HG03175 (cell line): ENCODE data around the gene MAP4.
A peak's percentile ranks its signal among the peaks of the same experiment; 100 is the strongest.
"Not testable (repeated sequence)": the region's sequence is repeated elsewhere in the genome, so short reads cannot be mapped to it uniquely, and the experiment has no call there.

Experiments
- ATAC-seq: cut with Tn5 transposase; IDR thresholded peaks from one replicate; pipeline ENCODE4 v1.9.1; 2021; ENCODE audit warnings: mild to moderate bottlenecking, moderate library complexity; ENCODE audit not compliant: unreplicated experiment

The MAP4 gene

DNA sequence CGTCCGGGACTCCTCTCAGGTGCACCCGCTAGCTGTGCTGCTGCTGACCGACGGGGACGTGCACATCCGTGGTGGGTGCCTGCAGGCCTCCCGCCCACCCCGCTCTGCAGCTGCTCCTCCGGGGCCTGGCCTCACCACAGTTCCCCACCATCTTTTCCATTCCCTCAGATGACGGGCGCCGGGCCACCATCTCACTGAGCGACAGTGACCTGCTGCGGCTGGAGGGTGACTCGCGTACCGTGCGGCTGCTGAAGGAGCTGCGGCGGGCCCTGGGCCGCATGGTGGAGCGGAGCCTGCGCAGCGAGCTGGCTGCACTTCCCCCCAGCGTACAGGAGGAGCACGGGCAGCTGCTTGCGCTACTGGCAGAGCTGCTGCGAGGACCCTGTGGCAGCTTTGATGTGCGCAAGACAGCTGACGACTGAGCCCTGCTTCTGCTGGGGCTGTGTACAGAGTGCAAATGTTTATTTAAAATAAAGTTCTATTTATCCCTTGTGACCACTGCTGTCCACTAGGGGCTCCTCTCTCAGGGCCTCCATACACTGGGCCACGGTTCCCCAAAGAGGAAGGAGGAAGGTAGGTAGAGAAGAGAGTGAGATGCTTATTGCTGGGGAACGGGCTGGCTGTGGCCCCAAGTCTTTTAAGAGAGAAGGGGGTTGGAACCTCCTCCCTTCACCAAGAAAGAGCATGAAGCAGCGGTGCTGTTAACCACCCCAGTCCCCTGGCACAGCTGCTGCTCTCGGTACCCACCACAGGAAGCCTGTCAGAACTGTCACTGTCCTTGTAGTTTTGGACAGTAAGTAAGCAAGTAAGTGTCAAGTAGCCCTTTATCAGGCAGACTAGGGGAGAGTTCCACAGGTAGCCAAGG is 166.3 kb downstream of the MAP4 start:
- ATAC-seq = no peak

- ATAC-seq = no peak
Observed at GRCh38 chr3:47849186-47849698, 167.0 kb downstream of the MAP4 start.

DNA sequence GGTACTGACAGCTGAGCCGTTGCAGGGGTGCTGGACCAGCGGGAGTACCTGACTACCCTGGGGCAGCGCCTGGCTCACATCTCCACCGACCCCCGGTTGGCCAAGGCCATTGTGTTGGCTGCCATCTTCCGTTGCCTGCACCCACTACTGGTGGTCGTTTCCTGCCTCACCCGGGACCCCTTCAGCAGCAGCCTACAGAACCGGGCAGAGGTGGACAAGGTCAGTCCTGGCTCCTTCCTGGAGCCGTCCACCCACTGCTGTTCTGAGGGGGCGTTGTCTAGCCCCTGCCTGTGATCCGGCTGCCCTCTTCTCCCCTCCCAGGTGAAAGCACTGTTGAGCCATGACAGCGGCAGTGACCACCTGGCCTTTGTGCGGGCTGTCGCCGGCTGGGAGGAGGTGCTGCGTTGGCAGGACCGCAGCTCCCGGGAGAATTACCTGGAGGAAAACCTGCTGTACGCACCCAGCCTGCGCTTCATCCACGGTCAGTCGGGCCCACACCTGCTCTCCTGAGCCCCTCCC is 167.6 kb downstream of the MAP4 start:
- no peak for ATAC-seq

DNA sequence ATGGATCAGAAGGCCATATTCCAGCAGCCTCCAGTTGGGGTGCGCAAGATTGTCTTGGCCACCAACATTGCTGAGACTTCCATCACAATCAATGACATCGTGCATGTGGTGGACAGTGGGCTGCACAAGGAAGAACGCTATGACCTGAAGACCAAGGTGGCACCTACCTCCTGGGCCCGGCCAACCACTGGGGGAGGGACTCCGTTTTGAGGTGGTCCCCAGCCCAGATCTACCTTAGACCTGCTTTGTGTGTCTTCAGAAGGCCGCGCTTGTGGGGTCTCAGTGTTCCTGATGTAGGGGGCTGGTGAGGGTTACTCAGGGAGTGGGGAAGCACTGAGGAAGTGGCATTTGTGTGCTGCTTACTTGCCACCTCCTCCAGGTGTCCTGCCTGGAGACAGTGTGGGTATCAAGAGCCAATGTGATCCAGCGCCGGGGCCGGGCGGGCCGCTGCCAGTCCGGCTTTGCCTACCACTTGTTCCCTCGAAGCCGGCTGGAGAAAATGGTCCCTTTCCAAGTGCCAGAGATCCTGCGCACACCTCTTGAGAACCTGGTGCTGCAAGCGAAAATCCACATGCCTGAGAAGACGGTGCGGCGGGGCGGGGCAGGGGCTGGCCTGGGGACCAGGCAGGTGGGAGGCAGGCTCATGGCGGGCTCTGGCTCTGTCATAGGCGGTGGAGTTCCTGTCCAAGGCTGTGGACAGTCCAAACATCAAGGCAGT is 168.3 kb downstream of the MAP4 start:
- ATAC-seq = no peak

DNA sequence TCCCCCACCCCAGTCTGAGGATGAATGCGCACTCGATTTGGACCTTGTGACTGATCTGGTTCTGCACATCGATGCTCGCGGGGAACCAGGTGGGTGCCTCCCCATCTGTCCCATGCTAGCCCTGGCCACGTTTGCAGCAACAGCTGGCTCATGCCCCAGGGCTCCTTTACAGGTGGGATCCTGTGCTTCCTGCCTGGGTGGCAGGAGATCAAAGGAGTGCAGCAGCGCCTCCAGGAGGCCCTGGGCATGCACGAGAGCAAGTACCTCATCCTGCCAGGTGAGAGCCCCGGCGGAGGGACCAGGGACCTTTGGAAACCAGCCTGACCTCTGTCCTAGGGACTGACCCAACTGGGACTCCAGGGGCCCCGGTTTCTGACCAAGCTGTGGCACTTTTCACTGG is 169.0 kb downstream of the MAP4 start:
- no peak for ATAC-seq

- no peak for ATAC-seq
Observed at GRCh38 chr3:47846880-47847248, 169.4 kb downstream of the MAP4 start.

- ATAC-seq = no peak
Observed at GRCh38 chr3:47846186-47846879, 169.9 kb downstream of the MAP4 start.

GRCh38 chr3:47841786-47842349 is 174.3 kb downstream of the MAP4 start:
- no peak for ATAC-seq

DNA sequence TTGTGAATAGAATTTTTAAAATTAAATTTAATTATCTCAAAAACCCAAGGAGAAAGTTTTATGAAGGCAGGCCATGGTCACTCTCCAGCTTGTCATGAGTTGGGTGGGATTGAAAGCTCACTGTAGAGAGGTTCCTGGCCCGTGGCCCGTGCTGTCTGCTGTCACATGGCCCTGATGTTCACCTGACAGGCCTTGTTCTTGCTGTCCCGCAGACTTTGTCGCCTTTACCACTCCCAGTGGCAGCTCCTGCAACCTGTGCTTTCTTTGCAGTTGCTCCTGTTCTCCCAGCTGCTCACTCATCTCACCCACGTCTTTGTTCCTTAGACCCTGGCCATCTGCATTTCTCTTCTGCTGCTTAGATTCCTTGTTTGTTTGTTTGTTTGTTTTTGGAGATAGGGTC is 177.7 kb downstream of the MAP4 start:
- no peak for ATAC-seq

DNA sequence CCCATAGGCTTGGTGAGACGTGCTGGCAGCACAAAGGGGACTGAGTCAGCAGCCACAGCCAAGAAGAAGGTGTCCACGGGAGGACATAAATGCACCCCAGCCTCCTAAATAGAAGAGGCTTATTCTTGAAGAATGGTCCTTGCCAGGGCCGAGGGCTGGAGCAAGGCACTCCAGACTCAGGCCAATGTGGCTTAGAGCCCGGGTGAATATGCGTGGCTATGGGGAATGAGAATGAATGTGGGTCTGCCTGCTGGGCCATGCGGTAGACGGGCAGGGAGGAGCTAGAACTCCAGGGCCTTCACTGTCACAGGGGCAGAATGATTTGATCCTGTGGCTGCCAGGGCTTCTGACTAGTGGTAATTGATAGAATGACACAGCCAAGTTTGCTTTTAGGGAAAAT is 179.2 kb downstream of the MAP4 start:
- ATAC-seq = no peak

DNA sequence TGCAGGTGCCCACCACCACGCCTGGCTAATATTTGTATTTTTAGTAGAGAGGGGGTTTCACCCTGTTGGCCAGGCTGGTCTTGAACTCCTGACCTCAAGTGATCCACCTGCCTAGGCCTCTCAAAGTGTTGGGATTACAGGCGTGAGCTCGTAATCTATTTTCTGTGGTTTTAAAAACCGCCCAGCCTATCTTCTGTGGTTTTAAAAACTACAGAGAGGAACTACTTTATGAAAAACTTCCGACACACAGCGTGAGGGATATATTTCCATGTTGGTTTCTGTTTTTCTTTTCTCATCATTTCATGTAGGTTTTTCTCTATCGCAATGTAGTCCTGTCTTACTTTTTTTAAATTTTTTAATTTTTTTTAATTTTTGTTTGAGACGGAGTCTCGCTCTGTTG is 186.7 kb downstream of the MAP4 start:
- not testable (repeated sequence) for ATAC-seq

DNA sequence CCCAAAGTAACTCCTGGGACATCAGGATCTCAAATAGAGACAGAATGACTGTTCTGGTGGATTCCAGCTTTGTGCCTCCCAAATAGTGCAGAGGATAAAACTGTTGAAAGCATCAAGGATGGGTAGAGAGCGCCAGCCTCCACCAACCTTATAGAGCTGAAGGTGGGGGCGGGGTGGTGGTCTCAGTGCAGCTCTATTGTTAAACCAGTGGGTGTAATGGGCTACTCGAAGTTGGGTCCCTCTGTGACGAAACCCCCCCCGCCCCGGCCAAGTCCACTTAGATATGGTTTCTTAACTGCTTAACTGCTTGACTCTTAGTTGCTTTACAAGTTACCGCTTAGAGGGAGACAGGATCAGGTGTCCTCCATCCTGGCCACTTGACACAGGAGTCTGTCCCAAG is 190.6 kb downstream of the MAP4 start:
- no peak for ATAC-seq

GRCh38 chr3:47824541-47825473 is 191.4 kb downstream of the MAP4 start:
- ATAC-seq = peak; percentile 94

DNA sequence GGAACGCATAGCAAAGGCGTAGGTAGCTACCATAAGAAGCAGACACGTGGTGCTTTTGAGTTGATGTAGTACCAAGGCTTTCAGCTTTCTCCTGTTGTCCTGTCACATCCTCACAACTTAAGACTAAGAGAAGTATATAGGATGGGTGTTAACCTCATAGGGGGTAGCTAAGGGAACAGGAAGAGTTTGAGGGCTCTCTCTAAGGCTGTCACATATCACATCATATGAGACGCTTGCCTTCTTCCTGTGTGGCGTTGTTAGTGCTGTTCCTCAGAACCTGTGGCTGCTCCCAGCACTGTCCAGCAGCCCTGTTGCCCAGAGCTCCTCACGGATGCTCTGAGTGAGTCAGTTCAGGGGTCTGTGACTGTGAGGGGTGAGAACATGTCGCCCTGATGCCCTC is 198.6 kb downstream of the MAP4 start:
- no peak for ATAC-seq

DNA sequence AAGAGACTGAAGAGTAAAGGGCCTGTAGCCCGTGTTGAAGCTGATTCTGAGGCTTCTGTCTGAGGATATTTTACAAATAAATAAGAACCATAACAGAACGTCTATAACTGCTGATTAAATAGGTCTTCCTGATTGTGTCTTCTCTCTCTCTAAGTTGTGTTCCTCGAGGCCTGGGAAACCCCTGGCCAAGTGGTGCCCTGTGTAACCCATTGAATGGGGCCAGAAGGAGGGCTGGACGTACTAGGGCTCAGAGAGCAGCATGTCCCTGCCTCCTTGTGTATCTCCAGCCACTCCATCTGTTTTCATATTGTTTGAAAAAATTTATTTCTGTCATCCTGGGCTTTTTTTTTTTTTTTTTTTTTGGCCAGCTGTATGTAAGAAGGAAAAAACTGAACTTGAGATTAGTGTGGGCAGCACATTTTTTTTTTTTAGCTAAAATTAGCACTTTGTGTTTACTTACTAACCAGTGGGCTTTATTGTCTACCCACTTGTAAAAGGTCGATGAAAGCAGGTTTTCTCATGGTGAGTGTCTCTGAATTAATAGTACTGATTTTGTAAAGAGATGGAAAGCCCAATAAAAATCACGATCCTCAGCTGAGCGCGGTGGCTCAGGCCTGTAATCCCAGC is 202.6 kb downstream of the MAP4 start:
- ATAC-seq = no peak

DNA sequence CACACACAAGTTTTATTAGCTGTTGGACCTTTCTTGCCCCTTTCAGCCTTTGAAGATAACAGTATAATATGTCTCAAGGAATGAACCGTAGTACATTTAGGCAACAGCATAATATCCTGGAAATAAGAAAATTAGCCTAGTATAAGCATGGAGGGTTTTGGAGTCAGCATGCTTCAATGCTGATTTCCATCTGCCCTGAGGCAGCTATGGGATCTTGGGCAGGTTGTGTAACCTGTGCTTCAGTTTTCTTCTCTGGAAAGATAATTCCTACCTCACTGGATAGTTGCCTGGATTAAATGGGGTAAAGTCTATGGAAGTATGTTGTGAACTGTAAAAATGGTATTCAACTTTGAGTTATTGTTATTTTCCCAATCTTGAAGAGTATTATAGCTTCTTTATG is 211.6 kb downstream of the MAP4 start:
- ATAC-seq = no peak

GRCh38 chr3:47803480-47804025 is 212.7 kb downstream of the MAP4 start:
- no peak for ATAC-seq

DNA sequence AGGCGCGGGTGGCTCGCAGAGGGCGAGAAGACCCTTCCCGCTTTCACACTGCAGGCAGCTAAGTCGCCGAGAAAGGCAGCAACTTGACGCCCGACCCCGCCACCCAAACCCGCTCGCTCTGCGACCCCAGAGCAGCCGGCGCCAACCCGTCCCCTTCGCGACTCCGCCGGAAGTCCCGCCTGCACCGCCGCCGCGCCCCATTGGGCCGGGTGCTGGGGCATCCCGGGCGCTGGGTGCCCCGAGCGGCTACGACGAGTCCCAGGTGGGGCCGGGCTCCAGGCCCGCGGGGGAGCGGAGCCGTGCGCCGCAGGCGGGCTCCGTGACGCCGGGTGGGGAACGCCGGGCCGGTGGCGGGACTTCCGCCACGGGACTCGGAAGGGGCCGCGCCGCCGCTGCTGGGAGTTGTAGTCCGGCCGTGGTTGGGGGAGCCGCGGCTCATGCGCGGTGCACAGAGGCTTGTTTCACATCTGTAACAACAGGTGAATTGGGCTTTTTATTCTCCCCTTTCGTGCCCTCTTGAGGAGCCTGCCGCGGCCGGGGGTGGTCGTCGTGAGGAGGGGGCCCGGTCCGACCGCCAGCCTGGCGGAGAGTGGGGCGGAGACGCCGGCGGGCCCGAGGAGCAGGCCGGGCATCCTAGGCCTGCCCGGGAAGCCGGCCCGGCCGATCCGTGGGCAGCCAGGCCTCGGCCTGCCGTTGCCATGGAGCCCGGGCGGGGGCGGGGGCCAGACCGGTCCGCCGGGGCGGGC is 213.3 kb downstream of the MAP4 start, which contains the start of gene DHX30:
Gene DHX30, plus strand, starts transcription at position 405 of the 746 bp plus-strand sequence. CDS start 7,546 bp downstream, outside the sequence.
- peak; percentile 93 for ATAC-seq
